HG03060 (cell line): ENCODE results near the gene BIK.
"Not testable (repeated sequence)": the region's sequence is repeated elsewhere in the genome, so short reads cannot be mapped to it uniquely, and the experiment has no call there.

ENCODE experiments used
- ATAC-seq: cut with Tn5 transposase; IDR thresholded peaks from one replicate; pipeline ENCODE4 v1.9.1; 2021; ENCODE audit warnings: low read depth, moderate number of reproducible peaks; ENCODE audit not compliant: unreplicated experiment

Gene BIK

DNA sequence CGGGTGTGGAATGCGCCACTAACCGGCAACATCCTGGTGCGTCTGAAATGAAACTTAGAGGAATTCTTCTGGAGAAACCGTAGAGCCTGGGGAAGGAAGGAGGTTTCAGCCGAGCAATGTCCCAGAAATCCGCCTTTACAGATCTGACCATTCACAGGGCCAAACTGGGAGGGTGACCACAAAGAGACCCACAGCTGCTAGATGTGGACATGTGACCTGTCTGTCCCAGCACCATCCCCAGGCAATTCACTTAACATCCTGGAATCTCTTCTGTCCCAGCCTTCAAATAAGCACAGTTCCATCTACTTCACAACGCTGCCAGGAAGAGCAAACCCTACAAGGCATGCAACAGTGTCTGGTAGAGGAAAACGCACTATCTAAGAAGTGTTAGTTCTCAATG, 22.9 kb downstream of the BIK start:
- ATAC-seq = no peak

- no peak for ATAC-seq
These were observed 24.0 kb downstream of the BIK start for GRCh38 chr22:43134553-43134952.

- no peak for ATAC-seq
These were observed 25.0 kb downstream of the BIK start for GRCh38 chr22:43135565-43135964.

- no peak for ATAC-seq
These were observed 25.7 kb downstream of the BIK start for GRCh38 chr22:43136255-43136654.

- ATAC-seq = no peak
These were observed 26.3 kb downstream of the BIK start for GRCh38 chr22:43136801-43137200.

DNA sequence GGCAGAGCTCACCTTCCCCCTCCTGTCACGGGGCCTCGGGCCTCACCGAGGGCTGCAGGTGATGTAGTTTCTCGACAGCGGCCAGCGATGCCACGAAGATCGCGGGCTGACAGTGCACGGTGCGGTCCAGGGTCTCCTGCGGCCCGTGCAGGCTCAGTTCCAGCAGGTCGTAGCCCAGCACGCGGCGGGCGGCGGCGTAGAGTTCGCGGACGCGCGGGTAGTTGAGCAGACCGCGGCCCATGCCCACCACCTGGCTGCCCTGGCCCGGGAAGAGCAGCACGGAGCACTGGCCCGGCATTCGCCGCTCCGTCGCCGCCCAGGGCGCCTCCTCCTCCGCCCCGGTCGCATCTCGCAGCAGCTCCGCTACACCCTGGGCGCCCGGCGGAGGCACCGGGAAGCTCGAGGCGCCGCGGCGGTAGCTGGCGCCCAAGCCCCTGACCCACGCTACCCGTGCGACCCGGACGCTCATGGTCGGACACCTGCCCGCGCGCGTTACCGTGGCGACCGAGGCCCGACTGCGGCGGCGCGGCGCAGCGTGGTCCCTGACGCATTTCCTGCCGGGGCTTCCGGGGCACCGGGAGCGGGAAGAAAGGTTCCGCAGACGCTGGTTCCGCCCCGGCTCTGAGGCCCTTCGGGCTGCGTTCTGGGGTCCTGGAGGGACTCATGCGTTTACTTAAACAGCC, 32.5 kb downstream of the BIK start, which contains the start of gene MCAT:
Gene MCAT (minus strand): TSS at position 519 of the 683 bp plus-strand sequence. CDS start 50 bp downstream, at position 469.
- ATAC-seq = no peak

GRCh38 chr22:43144949-43145348, 34.4 kb downstream of the BIK start:
- ATAC-seq = no peak

DNA sequence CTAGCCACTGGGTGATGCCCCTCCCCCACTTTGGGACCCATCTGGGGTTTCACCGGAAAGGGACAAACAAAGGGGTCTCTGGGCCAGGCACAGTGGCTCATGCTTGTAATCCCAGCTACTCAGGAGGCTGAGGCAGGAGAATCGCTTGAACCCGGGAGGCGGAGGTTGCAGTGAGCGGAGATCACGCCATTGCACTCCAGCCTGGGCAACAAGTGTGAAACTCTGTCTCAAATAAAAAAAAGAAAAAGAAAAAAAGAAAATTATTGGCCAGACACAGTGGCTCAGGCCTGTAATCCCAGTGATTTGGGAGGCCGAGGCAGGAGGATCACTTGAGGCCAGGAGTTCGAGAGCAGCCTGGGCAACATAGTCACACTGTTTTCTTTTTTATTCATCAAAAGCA, 34.8 kb downstream of the BIK start:
- ATAC-seq = not testable (repeated sequence)

- not testable (repeated sequence) for ATAC-seq
These were observed 35.8 kb downstream of the BIK start for GRCh38 chr22:43146332-43146731.

DNA sequence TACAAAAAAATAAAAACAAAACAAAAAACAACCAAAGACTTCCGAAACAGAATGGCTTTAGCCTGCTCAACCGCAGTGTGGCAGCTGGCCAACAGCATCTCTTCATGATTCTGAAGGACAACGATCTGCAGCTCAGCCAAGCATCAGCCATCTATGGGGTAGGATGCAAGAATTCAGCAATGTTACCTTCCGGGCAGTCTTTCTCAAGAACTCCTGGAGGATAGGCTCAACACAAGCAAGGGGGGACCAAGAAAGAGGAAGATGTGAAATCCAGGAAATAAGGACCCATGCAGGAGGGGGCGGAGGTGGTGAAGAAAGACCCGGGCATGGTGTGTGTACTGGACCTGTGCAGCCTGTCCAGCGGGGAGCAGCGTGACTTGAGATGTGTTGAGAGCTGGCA, 37.3 kb downstream of the BIK start:
- ATAC-seq = no peak

DNA sequence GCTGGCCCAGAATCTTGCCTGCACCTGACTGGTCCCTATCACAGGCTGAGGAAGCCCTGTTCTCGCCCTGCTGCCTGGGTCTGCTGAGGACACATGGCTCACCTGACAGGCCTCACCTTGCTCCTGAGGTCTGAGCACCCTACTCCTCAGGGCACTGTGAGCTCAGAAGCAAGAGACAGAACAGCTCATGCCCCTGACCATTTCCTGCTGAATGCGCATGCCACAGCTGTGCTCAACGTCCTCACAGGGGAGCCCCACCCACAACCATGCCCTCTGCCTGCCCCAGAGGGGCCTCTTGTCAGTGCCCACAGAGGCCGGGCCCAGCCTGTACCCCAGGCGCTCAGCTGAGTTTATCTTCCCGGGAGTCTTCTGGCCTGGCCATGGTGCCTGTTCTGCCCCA, 38.0 kb downstream of the BIK start:
- no peak for ATAC-seq

GRCh38 chr22:43150731-43151206, 40.2 kb downstream of the BIK start:
- ATAC-seq = no peak

- no peak for ATAC-seq
These were observed 40.9 kb downstream of the BIK start, which contains the start of gene TSPO for GRCh38 chr22:43151251-43152002. Gene TSPO (plus strand): TSS chr22:43151559. CDS start chr22:43159239, 7,680 bp downstream.

GRCh38 chr22:43152003-43152356, 41.4 kb downstream of the BIK start:
- no peak for ATAC-seq

GRCh38 chr22:43152357-43153071, 42.0 kb downstream of the BIK start:
- no peak for ATAC-seq

DNA sequence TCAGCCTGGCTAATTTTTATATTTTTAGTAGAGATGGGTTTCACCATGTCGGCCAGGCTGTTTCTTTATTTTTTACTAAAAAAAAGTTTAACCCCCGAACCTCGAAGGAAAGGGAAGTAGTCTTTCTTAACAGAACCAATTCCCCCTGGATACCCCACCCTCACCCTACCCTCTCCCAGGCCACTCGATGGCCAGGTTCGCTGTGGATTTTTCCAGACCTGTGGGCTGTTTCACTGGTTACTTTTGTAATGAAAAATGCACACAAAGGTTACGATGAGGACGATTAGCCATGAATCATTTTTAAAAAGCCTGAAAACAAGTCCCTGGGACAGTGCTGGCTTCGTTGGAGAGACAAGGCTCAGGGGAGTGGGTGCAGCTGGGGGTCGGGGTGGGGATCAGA, 43.3 kb downstream of the BIK start:
- ATAC-seq = no peak

GRCh38 chr22:43154887-43155536, 44.5 kb downstream of the BIK start:
- no peak for ATAC-seq

DNA sequence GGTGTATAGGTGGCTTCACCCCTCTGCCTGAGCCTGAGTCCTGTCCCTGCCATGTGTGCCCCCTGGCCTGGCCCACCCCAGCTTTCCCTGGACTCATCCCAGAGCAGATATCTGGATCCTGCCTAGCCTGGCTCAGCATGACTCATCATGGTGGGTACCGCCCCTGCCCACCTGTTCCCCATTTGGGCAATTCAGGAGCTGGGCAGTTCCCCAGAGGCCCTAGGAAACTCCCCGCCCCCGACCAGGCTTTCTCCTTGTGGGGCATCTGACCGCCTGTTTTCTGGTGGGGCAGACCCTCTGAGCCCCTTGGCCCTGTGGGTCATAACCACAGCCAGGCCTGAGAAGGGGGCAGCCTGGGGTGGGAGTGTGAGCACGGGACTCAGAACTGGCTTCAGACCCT, 45.2 kb downstream of the BIK start:
- no peak for ATAC-seq

- no peak for ATAC-seq
These were observed 45.9 kb downstream of the BIK start for GRCh38 chr22:43156413-43156812.

- no peak for ATAC-seq
These were observed 47.5 kb downstream of the BIK start for GRCh38 chr22:43157874-43158546.
